GM12891 (cell line): ENCODE measurements around the gene GEMIN4.

ENCODE experiments used
- PAX5 ChIP-seq: IDR thresholded peaks from 2 replicates; pipeline ENCODE4 v1.6.1; 2011; ENCODE audit warnings: low read length, moderate library complexity, mild to moderate bottlenecking; ENCODE audit not compliant: insufficient read depth, severe bottlenecking
- POLR2A ChIP-seq: IDR thresholded peaks from 2 replicates; pipeline ENCODE4 v1.6.1; 2011; ENCODE audit warnings: low read depth, low read length, control low read depth
- POLR2AphosphoS5 ChIP-seq: IDR thresholded peaks from 2 replicates; pipeline ENCODE4 v1.6.1; 2011; ENCODE audit warnings: low read depth, low read length, control low read depth
- POU2F2 ChIP-seq: IDR thresholded peaks from 2 replicates; pipeline ENCODE4 v1.6.1; 2011; ENCODE audit warnings: low read depth, mild to moderate bottlenecking, control low read depth, low read length, moderate library complexity
- TAF1 ChIP-seq: IDR thresholded peaks from 2 replicates; pipeline ENCODE4 v1.6.1; 2011; ENCODE audit warnings: low read depth, low read length, control low read depth

GRCh38 chr17:733743-734142 is 18.3 kb downstream of the GEMIN4 start:
- TF ChIP-seq POLR2A (no peak), TAF1 (no peak), PAX5 (no peak), POLR2AphosphoS5 (no peak), POU2F2 (no peak)
